ENCODE data around the gene CALM3. TPM values are rescaled to one million over a fixed set of nuclear protein-coding genes. Genes with fewer than 3 reads are reported as not detected.

Gene CALM3
- total RNA-seq, 1 donor from 2014 or later, result 231 TPM

DNA sequence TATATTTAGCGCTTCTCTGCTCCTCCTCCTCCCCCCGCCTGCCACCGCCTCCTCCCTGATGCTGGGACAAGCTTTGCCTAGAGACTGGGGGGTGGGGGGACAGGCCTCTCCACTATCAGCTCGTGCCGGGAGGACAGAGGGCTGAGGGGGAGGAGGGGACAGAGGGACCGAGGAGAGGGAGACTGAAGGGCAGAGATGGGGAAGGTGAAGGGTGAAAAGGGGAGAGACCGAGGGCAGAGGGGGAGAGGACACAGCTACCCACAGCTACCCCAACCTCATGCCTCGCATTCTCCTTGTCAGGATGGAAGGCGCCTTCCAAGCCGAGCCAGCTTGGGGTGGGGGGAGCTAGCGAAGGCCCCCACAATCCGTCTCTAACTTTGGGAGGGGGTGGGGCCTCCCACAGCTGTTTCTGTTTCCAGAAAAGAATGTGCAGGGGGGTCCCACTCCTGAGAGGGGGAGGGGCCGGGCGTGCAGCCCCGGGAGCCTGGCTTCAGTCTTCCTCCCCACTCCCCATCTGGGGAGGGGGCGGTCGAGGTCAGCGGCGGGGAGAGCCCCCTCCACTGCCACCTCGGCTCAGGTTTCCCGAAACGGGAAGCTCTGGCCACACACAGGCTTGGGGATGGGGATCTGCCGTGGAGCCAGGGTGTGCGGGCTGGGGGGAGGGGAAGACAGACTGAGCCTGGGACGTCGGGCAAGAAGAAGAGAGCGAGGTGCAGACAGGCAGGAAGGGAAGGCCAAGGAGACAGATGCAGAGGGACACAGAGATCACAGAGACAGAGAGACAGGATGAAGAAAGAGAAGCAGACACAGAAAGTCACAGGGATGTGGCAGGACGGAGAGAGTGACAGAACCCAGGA, 58.2 kb downstream of the CALM3 start:
- H3K4me3 Mint-ChIP-seq, result peak overlapping the region; percentile 81
- H3K4me1 Mint-ChIP-seq, result peaks cover 23% of the 10 kb centered on the region
- peaks cover 2% of the 10 kb centered on the region for H3K27me3 Mint-ChIP-seq (ENCODE audit: low read depth)
- H3K9me3 Mint-ChIP-seq, result no peaks in the 10 kb centered on the region
- TF ChIP-seq, protein P1, sequence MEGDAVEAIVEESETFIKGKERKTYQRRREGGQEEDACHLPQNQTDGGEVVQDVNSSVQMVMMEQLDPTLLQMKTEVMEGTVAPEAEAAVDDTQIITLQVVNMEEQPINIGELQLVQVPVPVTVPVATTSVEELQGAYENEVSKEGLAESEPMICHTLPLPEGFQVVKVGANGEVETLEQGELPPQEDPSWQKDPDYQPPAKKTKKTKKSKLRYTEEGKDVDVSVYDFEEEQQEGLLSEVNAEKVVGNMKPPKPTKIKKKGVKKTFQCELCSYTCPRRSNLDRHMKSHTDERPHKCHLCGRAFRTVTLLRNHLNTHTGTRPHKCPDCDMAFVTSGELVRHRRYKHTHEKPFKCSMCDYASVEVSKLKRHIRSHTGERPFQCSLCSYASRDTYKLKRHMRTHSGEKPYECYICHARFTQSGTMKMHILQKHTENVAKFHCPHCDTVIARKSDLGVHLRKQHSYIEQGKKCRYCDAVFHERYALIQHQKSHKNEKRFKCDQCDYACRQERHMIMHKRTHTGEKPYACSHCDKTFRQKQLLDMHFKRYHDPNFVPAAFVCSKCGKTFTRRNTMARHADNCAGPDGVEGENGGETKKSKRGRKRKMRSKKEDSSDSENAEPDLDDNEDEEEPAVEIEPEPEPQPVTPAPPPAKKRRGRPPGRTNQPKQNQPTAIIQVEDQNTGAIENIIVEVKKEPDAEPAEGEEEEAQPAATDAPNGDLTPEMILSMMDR (IDR thresholded peaks at IDR 0.05; ENCODE audit: unreplicated experiment), result no peak
- H3K27ac Mint-ChIP-seq, result peak overlapping the region; percentile 89
- no peaks in the 10 kb centered on the region for H3K36me3 Mint-ChIP-seq
- DNase-seq (ENCODE audit: low spot score in 2 of 2, unreplicated experiment in 2 of 2), result peak; percentile 40 to 68

DNA sequence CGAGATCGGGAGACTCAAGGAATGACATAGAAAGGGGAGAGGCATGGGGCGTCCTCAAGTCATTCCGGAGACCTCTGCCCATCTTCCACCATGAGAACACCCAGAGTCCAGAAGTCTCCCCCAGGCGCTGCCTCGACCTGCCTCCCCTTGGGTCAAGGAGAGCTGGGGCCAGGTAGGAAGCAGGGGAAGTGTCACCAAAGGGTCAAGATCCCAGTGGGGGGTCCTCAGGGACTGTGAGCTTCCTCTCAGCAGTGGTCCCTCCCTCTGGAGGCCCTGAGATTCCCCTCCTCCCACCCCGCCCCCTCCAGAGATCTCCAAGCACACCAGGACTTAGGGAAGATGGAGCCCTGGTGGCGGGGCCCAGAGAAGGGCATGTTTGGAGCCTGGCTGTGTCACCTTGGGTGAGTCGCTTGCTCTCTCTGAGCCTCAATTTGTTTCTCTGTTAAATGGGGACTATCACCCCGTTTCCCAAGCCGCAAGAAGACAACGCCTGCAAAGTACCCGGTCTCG, 58.9 kb downstream of the CALM3 start:
- H3K27ac Mint-ChIP-seq, result peak overlapping the region; percentile 89
- no peaks in the 10 kb centered on the region for H3K9me3 Mint-ChIP-seq
- peak overlapping the region; percentile 81 for H3K4me3 Mint-ChIP-seq
- DNase-seq (ENCODE audit: low spot score in 2 of 2, unreplicated experiment in 2 of 2), result no peak
- peaks cover 2% of the 10 kb centered on the region for H3K27me3 Mint-ChIP-seq (ENCODE audit: low read depth)
- H3K4me1 Mint-ChIP-seq, result peaks cover 19% of the 10 kb centered on the region
- H3K36me3 Mint-ChIP-seq, result no peaks in the 10 kb centered on the region
- TF ChIP-seq, protein P1 (IDR thresholded peaks at IDR 0.05; ENCODE audit: unreplicated experiment), result no peak

Other genes with a start within 250 kb of the CALM3 start
- gene CCDC8, start 187.8 kb upstream of the CALM3 start, total RNA-seq, result 50.3 to 51.7 TPM (median 50.7 TPM) in 3 replicates
- 0.49 to 0.79 TPM (median 0.73 TPM) in 3 replicates for gene PNMA8C, start 172.4 kb upstream of the CALM3 start, total RNA-seq
- gene PNMA8A, start 129.8 kb upstream of the CALM3 start, total RNA-seq, result 25.8 to 27.4 TPM (median 25.9 TPM) in 3 replicates
- gene PNMA8B, start 105.5 kb upstream of the CALM3 start, total RNA-seq, result 3.0 to 3.2 TPM (median 3.1 TPM) in 3 replicates
- gene PTGIR, start 23.8 kb downstream of the CALM3 start, total RNA-seq, result 5.0 to 6.2 TPM (median 5.9 TPM) in 3 replicates
- 7.6 to 13.7 TPM (median 12.2 TPM) in 3 replicates for gene GNG8, start 34.9 kb downstream of the CALM3 start, total RNA-seq
- 48.4 to 50.4 TPM (median 48.8 TPM) in 3 replicates for gene DACT3, start 59.9 kb downstream of the CALM3 start, total RNA-seq
- gene PRKD2, start 115.8 kb downstream of the CALM3 start, total RNA-seq, result 73.7 to 75.9 TPM (median 74.7 TPM) in 3 replicates
- 34.3 to 40.6 TPM (median 37.0 TPM) in 3 replicates for gene FKRP, start 144.7 kb downstream of the CALM3 start, total RNA-seq
- 122 to 126 TPM (median 124 TPM) in 3 replicates for gene STRN4, start 145.1 kb downstream of the CALM3 start, total RNA-seq
- gene SLC1A5, start 187.3 kb downstream of the CALM3 start, total RNA-seq, result 45.3 to 49.3 TPM (median 48.4 TPM) in 3 replicates
- gene AP2S1, start 249.5 kb downstream of the CALM3 start, total RNA-seq, result 97.5 to 109 TPM (median 107 TPM) in 3 replicates